CD4-positive, alpha-beta memory T cell (primary cell): Measurements from ENCODE around the gene MYO3A. TPM values are rescaled to one million over a fixed set of nuclear protein-coding genes. Genes with fewer than 3 reads are reported as not detected.
"Not testable (repeated sequence)": the region's sequence is repeated elsewhere in the genome, so short reads cannot be mapped to it uniquely, and the experiment has no call there.

Experiments used
- CTCF ChIA-PET: fragments of 350-600 bp; sonication (Branson Sonifier 250); formaldehyde crosslinking; loops from one replicate; lab custom pipeline; 2021; ENCODE audit warnings: inconsistent platforms; ENCODE audit not compliant: partially characterized antibody; lab: Charles Lee
- POLR2A ChIA-PET: fragments of 350-600 bp; sonication (Branson Sonifier 250); formaldehyde crosslinking; loops from one replicate; lab custom pipeline; 2021; ENCODE audit not compliant: partially characterized antibody; lab: Charles Lee
- DNase-seq, 5 donors: peaks; one replicate each; pipeline versions ENCODE4 v3.0.0 to v3.0.0-alpha.2; 2020 to 2022; ENCODE audit warnings: mixed read lengths in 1 of 5
- H3K27ac ChIP-seq: one replicate; pipeline ENCODE4 v1.7.0; 2013; ENCODE audit warnings: low read depth, low read length
- H3K27me3 ChIP-seq: 2 replicates; pipeline ENCODE4 v1.7.0; 2013; ENCODE audit warnings: mild to moderate bottlenecking, low read length, moderate library complexity; ENCODE audit not compliant: insufficient read depth
- H3K36me3 ChIP-seq: 2 replicates; pipeline ENCODE4 v1.7.0; 2013; ENCODE audit warnings: mild to moderate bottlenecking, low read length, moderate library complexity; ENCODE audit not compliant: insufficient read depth
- H3K4me1 ChIP-seq: 2 replicates; pipeline ENCODE4 v1.7.0; 2013; ENCODE audit warnings: mild to moderate bottlenecking, low read length, moderate library complexity; ENCODE audit not compliant: insufficient read depth
- H3K4me3 ChIP-seq, 2 donors: one replicate each; pipeline ENCODE4 v1.7.0; 2013; ENCODE audit warnings: low read length in 2 of 2, mild to moderate bottlenecking in 1 of 2
- H3K9me3 ChIP-seq, 2 donors: one replicate each; pipeline ENCODE4 v1.7.0; 2013; ENCODE audit warnings: low read length in 2 of 2, control low read depth in 1 of 2; ENCODE audit not compliant: control insufficient read depth in 1 of 2
- H3K27ac Mint-ChIP-seq, 7 donors: one replicate each; pipeline ENCODE4 v1.8.0; 2020 to 2021; ENCODE audit warnings: mixed read lengths in 7 of 7, mild to moderate bottlenecking in 6 of 7, inconsistent platforms in 3 of 7, moderate library complexity in 3 of 7
- H3K27me3 Mint-ChIP-seq, 2 donors: one replicate each; pipeline ENCODE4 v1.8.0; 2020 to 2021; ENCODE audit warnings: mixed read lengths in 2 of 2
- H3K36me3 Mint-ChIP-seq, 2 donors: one replicate each; pipeline ENCODE4 v1.8.0; 2020 to 2021; ENCODE audit warnings: mixed read lengths in 2 of 2, inconsistent platforms in 1 of 2, mild to moderate bottlenecking in 1 of 2
- H3K4me1 Mint-ChIP-seq, 4 donors: one replicate each; pipeline ENCODE4 v1.8.0; 2020 to 2021; ENCODE audit warnings: mixed read lengths in 4 of 4, mild to moderate bottlenecking in 1 of 4
- H3K4me3 Mint-ChIP-seq, 8 donors: one replicate each; pipeline ENCODE4 v1.8.0; 2020 to 2021; ENCODE audit warnings: mixed read lengths in 8 of 8, mild to moderate bottlenecking in 7 of 8, moderate library complexity in 6 of 8, inconsistent platforms in 3 of 8
- H3K9me3 Mint-ChIP-seq, 8 donors: one replicate each; pipeline ENCODE4 v1.8.0; 2020 to 2021; ENCODE audit warnings: mixed read lengths in 8 of 8, mild to moderate bottlenecking in 5 of 8, inconsistent platforms in 3 of 8, moderate library complexity in 1 of 8
- intact Hi-C: fragments of 100-400 bp; cut with micrococcal nuclease; formaldehyde crosslinking; loops from one replicate; pipeline ENCODE4 v1.15.1; 2023
- polyA plus RNA-seq, 2 donors: library from polyadenylated mRNA; unstranded; fragments of 300-500 nt; fragmentation: Illumina TruSeq; gene quantifications; one replicate each; pipeline ENCODE4 v1.2.3, GENCODE V29; 2021
- total RNA-seq, 2 experiments: library from RNA; stranded (reverse); gene quantifications; one replicate each; pipeline ENCODE4 v1.2.3, GENCODE V29; 2021

Gene MYO3A
- total and polyA plus RNA-seq, 4 experiments from 2014 or later: not detected

DNA sequence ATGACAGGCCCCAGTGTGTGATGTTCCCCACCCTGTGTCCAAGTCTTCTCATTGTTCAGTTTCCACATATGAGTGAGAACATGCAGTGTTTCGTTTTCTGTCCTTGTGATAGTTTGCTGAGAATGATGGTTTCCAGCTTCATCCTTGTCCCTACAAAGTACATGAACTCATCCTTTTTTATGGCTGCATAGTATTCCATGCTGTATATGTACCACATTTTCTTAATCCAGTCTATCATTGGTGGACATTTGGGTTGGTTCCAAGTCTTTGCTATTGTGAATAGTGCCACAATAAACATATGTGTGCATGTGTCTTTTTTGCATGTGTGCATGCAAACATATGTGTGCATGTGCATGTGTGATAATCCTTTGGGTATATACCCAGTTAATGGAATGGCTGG lies 163.5 kb downstream of the MYO3A start:
- H3K4me3 Mint-ChIP-seq, H3K36me3 ChIP-seq, H3K4me1 Mint-ChIP-seq, intact Hi-C loops, H3K4me1 ChIP-seq, H3K9me3 ChIP-seq, H3K27me3 Mint-ChIP-seq, H3K27ac ChIP-seq, POLR2A ChIA-PET, H3K4me3 ChIP-seq, DNase-seq, CTCF ChIA-PET, H3K36me3 Mint-ChIP-seq, H3K27me3 ChIP-seq, H3K27ac Mint-ChIP-seq: not testable (repeated sequence)
- peaks cover 2 to 25% (median 12%) of the 10 kb centered on the region in 8 donors for H3K9me3 Mint-ChIP-seq

DNA sequence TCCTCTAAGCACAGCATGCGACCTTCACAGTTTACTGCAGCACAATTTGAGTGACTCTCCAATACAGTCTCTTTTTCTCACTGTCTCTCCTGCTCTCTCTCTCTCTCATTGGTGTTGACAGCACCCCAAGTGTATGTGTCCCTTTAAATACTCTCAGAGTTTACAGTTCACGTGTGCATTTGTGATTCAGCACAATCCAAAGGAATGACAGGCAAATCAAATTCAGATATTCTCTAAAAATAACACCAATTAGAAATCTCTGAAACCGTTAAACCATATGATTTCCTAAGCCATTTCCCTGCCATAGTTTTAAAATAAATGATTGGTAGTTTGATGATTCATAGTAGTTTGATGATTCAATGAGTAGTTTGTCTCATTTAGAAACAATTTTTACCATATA lies 178.5 kb downstream of the MYO3A start:
- no peaks in the 10 kb centered on the region for H3K9me3 Mint-ChIP-seq
- peaks cover 6 to 9% of the 10 kb centered on the region in 2 donors for H3K27me3 Mint-ChIP-seq
- no peaks in the 10 kb centered on the region for H3K4me1 Mint-ChIP-seq
- no peaks in the 10 kb centered on the region for H3K36me3 Mint-ChIP-seq
- intact Hi-C loops: no loop called here
- no peak overlapping the region for H3K27ac Mint-ChIP-seq
- CTCF ChIA-PET: no interaction called here
- H3K4me3 ChIP-seq: no peak overlapping the region
- H3K27ac ChIP-seq: no peak overlapping the region
- no peaks in the 10 kb centered on the region for H3K27me3 ChIP-seq
- no peaks in the 10 kb centered on the region for H3K36me3 ChIP-seq
- H3K9me3 ChIP-seq: no peaks in the 10 kb centered on the region
- DNase-seq: no peak
- H3K4me1 ChIP-seq: no peaks in the 10 kb centered on the region
- H3K4me3 Mint-ChIP-seq: no peak overlapping the region
- POLR2A ChIA-PET: no interaction called here

DNA sequence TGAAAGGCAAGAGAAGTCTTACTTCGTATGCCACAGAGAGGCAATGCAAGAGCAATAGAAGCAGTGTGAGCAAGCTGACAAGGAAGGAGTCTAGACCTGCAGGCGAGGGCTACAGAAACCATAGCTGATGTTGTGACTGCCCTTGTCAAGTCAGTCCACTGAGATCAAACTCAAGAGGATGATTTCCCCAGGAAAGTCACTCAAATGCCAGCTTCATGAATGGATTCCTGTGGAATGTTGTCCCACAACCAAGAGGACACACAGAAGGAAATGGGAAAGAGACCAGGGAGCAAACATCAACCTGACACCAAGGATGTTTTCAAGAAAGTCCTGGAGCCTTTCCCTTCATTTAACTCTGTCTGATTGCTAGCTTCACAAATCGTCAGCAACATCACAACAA lies 204.6 kb downstream of the MYO3A start:
- Mint-ChIP-seq H3K36me3 (no peaks in the 10 kb centered on the region), H3K9me3 (peaks cover 2 to 17% (median 10%) of the 10 kb centered on the region in 8 donors), H3K4me3 (no peak overlapping the region), H3K4me1 (no peaks in the 10 kb centered on the region), H3K27ac (no peak overlapping the region), H3K27me3 (peaks cover 0 to 7% of the 10 kb centered on the region in 2 donors)
- Histone ChIP-seq H3K36me3 (no peaks in the 10 kb centered on the region), H3K27ac (no peak overlapping the region), H3K4me3 (no peak overlapping the region), H3K9me3 (no peaks in the 10 kb centered on the region), H3K27me3 (no peaks in the 10 kb centered on the region), H3K4me1 (no peaks in the 10 kb centered on the region)
- ChIA-PET CTCF (no interaction called here), POLR2A (no interaction called here)
- intact Hi-C loops: no loop called here
- DNase-seq: no peak

DNA sequence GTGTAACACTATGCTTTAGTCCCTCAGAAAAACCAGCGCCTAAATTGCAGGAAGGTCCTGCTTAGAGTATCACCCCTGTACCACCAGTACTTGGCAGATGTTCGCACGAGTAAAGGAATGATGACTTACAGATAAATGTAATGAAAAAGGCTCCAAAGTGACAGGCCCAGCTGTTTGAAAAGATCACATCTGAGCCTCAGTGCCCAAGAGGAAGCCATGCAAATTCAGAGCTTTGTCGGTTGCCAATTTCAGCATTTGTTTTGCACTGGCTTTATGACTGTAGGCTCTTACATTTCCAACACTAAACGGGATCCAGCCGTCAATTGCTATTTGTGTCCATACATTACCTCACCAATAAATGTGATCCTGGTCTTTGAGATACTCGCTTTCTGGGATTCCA lies 222.0 kb downstream of the MYO3A start:
- Mint-ChIP-seq H3K9me3 (peaks cover 0 to 2% (median 0%) of the 10 kb centered on the region in 8 donors), H3K36me3 (no peaks in the 10 kb centered on the region), H3K4me3 (no peak overlapping the region), H3K4me1 (no peaks in the 10 kb centered on the region), H3K27me3 (peaks cover 5 to 6% of the 10 kb centered on the region in 2 donors), H3K27ac (no peak overlapping the region)
- DNase-seq: no peak
- H3K4me3 ChIP-seq: no peak overlapping the region
- intact Hi-C loops: no loop called here
- no peaks in the 10 kb centered on the region for H3K9me3 ChIP-seq
- H3K4me1 ChIP-seq: no peaks in the 10 kb centered on the region
- ChIA-PET CTCF (no interaction called here), POLR2A (no interaction called here)
- no peaks in the 10 kb centered on the region for H3K36me3 ChIP-seq
- no peaks in the 10 kb centered on the region for H3K27me3 ChIP-seq
- H3K27ac ChIP-seq: no peak overlapping the region

DNA sequence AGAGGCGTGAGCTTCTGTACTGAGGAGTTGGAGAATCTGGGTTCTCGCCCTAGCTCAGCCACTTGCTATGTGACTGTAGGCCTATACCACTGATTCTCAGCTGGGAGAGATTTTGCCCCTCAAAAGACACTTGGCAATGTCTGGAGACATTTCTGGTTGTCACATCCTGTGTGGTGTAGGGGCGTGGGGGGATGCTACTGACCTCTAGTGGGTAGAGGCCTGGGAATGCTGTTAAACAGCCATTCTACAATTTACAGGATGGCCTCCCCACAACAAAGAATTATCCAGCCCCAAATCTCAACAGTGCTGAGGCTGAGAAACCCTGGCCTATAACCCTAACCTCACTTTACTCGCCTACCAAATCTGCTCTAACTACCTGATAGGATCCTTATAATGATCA lies 223.7 kb downstream of the MYO3A start:
- H3K4me3 ChIP-seq: no peak overlapping the region
- H3K4me1 ChIP-seq: no peaks in the 10 kb centered on the region
- H3K27ac Mint-ChIP-seq: no peak overlapping the region
- H3K4me3 Mint-ChIP-seq: no peak overlapping the region
- H3K27ac ChIP-seq: no peak overlapping the region
- DNase-seq: no peak
- peaks cover 0 to 2% (median 0%) of the 10 kb centered on the region in 8 donors for H3K9me3 Mint-ChIP-seq
- no peaks in the 10 kb centered on the region for H3K27me3 ChIP-seq
- H3K9me3 ChIP-seq: no peaks in the 10 kb centered on the region
- no peaks in the 10 kb centered on the region for H3K36me3 Mint-ChIP-seq
- intact Hi-C loops: no loop called here
- H3K27me3 Mint-ChIP-seq: peaks cover 2 to 7% of the 10 kb centered on the region in 2 donors
- ChIA-PET CTCF (no interaction called here), POLR2A (no interaction called here)
- no peaks in the 10 kb centered on the region for H3K4me1 Mint-ChIP-seq
- H3K36me3 ChIP-seq: no peaks in the 10 kb centered on the region

DNA sequence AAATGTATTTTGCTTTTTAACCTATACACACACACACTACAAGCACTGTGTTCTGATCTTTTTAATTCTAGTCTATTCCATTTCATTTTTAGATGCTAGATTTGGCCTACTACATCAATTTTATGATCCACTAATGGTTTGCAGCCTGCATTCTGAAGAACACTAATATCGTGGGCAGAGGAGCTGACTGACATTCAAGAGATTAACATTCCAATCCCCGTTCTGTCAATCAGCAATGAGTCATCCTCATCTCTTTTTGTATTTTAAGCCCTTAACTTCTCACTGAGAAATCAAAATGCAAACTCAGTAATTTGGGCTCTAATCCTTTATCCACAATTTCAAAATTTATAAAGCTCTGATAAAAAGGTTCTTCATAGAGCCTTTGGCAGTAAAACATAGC lies 235.4 kb downstream of the MYO3A start:
- no peak for DNase-seq
- H3K9me3 ChIP-seq: no peaks in the 10 kb centered on the region
- no peaks in the 10 kb centered on the region for H3K4me1 Mint-ChIP-seq
- POLR2A ChIA-PET: no interaction called here
- no peak overlapping the region for H3K27ac ChIP-seq
- H3K4me3 ChIP-seq: no peak overlapping the region
- no peaks in the 10 kb centered on the region for H3K36me3 Mint-ChIP-seq
- H3K27me3 ChIP-seq: no peaks in the 10 kb centered on the region
- CTCF ChIA-PET: no interaction called here
- peaks cover 5 to 15% of the 10 kb centered on the region in 2 donors for H3K27me3 Mint-ChIP-seq
- no peak overlapping the region for H3K27ac Mint-ChIP-seq
- H3K4me3 Mint-ChIP-seq: no peak overlapping the region
- intact Hi-C loops: no loop called here
- no peaks in the 10 kb centered on the region for H3K4me1 ChIP-seq
- no peaks in the 10 kb centered on the region for H3K36me3 ChIP-seq
- peaks cover 0 to 1% (median 0%) of the 10 kb centered on the region in 8 donors for H3K9me3 Mint-ChIP-seq

DNA sequence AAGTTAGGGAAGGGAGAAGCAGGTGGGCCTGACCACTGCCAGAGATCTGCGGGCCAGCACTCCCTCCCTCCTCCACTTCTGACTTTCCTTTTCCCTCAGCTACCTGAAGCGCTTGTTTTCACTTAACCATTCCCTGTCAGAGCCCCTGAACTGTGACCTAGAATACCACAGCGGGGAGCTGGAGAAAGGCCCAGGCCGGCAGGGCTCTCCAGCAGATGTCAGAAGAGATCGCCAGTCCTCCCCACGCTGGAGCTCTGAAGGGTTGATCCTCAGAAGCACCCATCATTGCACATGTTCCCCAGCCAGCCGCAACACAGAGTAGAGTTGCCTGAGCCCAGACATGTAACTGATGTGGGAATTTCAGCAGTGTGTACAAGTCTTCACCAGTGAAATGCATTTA lies 238.1 kb downstream of the MYO3A start:
- H3K9me3 ChIP-seq: no peaks in the 10 kb centered on the region
- Mint-ChIP-seq H3K36me3 (no peaks in the 10 kb centered on the region), H3K27me3 (peaks cover 7 to 15% of the 10 kb centered on the region in 2 donors), H3K9me3 (peaks cover 0 to 1% (median 0%) of the 10 kb centered on the region in 8 donors), H3K27ac (no peak overlapping the region), H3K4me1 (no peaks in the 10 kb centered on the region), H3K4me3 (no peak overlapping the region)
- H3K27me3 ChIP-seq: no peaks in the 10 kb centered on the region
- DNase-seq: no peak
- ChIA-PET CTCF (no interaction called here), POLR2A (no interaction called here)
- H3K36me3 ChIP-seq: no peaks in the 10 kb centered on the region
- no peaks in the 10 kb centered on the region for H3K4me1 ChIP-seq
- no peak overlapping the region for H3K4me3 ChIP-seq
- intact Hi-C loops: no loop called here
- H3K27ac ChIP-seq: no peak overlapping the region

DNA sequence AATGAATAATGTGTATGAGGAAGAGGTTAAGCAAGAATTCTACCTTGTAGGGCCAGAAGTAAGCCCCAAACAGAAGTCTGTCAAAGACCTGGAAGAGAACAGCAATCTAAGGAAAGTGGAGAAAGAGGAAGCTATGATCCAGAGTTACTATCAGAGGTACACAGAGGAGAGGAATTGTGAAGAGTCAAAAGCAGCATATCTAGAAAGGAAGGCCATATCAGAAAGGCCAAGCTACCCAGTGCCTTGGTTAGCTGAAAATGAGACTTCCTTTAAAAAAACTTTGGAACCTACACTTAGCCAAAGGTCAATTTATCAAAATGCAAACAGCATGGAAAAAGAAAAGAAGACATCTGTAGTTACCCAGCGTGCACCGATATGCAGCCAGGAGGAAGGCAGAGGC lies 239.8 kb downstream of the MYO3A start:
- no peaks in the 10 kb centered on the region for H3K27me3 ChIP-seq
- H3K4me3 ChIP-seq: no peak overlapping the region
- no peaks in the 10 kb centered on the region for H3K4me1 ChIP-seq
- ChIA-PET CTCF (no interaction called here), POLR2A (no interaction called here)
- H3K9me3 ChIP-seq: no peaks in the 10 kb centered on the region
- H3K27ac ChIP-seq: no peak overlapping the region
- no peak overlapping the region for H3K4me3 Mint-ChIP-seq
- DNase-seq: no peak
- H3K27me3 Mint-ChIP-seq: peaks cover 7 to 20% of the 10 kb centered on the region in 2 donors
- H3K9me3 Mint-ChIP-seq: peaks cover 0 to 1% (median 0%) of the 10 kb centered on the region in 8 donors
- no peaks in the 10 kb centered on the region for H3K36me3 Mint-ChIP-seq
- H3K27ac Mint-ChIP-seq: no peak overlapping the region
- no peaks in the 10 kb centered on the region for H3K4me1 Mint-ChIP-seq
- no peaks in the 10 kb centered on the region for H3K36me3 ChIP-seq
- intact Hi-C loops: no loop called here
